Astrocyte of the spinal cord (primary cell): ENCODE data around the gene ST8SIA4.

Experiments used
- DNase-seq: peaks from one replicate; pipeline ENCODE4 v3.0.0; 2011; ENCODE audit warnings: low read depth, low spot score
- H3K4me3 ChIP-seq: 2 replicates; pipeline ENCODE4 v1.5.1; 2011; ENCODE audit warnings: low read depth, mild to moderate bottlenecking, low read length, moderate library complexity
- in situ Hi-C: cut with HindIII; loops from 2 replicates; pipeline ENCODE4 v1.10.0; 2017; ENCODE audit warnings: low sequenced_read_pairs
- TF ChIP-seq, protein P1 (sequence below): IDR thresholded peaks from 2 replicates; pipeline ENCODE4 v1.5.1; 2012; ENCODE audit warnings: low read depth, mild to moderate bottlenecking, low read length, inconsistent platforms

Gene ST8SIA4

DNA sequence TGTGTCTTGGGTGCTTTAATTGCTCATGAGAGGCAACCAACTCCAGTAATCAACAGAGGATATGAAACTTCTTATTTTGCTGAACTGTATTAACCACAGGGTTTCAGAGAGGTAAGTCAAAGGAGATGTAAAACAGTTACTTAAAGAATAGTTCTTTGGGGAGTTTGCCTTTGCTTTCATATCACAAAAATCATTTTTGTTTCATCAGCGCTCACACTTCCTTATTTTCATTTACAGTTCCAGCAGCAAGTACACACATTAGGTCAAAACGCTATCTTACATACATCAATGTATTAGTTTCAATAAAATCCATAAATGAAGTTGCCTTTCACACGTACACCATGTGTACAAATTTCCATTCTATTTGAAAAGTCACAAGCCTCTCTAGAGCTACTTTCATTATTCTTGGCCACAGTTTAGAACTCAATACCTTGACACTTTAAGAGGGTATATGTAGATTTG, 50.1 kb downstream of the ST8SIA4 start:
- no peak for DNase-seq

DNA sequence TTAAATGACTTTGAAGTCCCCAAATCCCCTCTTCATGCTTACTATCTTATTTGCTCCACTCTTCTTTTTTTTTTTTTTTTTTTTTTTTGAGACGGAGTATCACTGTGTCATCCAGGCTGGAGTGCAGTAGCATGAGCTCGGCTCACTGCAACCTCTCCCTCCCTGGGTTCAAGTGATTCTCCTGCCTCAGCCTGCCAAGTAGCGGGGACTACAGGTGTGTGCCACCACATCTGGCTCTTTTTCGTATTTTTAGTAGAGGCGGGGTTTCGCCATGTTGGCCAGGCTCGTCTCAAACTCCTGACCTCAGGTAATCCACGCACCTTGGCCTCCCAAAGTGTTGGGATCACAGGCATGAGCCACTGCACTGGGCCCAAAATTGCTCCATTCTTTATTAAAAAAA, 51.0 kb downstream of the ST8SIA4 start:
- TF ChIP-seq, protein P1, sequence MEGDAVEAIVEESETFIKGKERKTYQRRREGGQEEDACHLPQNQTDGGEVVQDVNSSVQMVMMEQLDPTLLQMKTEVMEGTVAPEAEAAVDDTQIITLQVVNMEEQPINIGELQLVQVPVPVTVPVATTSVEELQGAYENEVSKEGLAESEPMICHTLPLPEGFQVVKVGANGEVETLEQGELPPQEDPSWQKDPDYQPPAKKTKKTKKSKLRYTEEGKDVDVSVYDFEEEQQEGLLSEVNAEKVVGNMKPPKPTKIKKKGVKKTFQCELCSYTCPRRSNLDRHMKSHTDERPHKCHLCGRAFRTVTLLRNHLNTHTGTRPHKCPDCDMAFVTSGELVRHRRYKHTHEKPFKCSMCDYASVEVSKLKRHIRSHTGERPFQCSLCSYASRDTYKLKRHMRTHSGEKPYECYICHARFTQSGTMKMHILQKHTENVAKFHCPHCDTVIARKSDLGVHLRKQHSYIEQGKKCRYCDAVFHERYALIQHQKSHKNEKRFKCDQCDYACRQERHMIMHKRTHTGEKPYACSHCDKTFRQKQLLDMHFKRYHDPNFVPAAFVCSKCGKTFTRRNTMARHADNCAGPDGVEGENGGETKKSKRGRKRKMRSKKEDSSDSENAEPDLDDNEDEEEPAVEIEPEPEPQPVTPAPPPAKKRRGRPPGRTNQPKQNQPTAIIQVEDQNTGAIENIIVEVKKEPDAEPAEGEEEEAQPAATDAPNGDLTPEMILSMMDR = no peak
- H3K4me3 ChIP-seq = no peak overlapping the region
- in situ Hi-C loops = no loop called here

More for the DNA sequence above, 50.1 kb downstream of the ST8SIA4 start:
- TF ChIP-seq, protein P1 = no peak
- no peak overlapping the region for H3K4me3 ChIP-seq
- in situ Hi-C loops = no loop called here

DNA sequence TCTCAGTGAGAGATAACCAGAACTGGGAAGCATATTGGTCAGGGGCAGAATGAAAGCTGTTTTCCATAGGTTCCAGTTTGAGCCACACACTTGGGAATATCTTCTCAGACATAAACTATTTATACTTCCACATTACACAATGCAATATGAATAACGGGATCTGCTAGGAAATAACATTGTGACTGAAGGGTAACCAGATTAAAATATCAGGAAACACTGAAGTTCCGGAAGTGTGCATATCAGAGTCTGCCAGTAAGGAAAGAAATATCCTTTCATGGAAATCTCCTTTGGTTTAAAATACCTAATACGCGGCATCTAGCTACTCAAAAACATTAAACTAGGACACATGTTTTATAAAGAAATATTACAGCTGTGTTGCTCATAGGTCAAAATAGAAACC, 56.3 kb downstream of the ST8SIA4 start:
- no peak for DNase-seq
- TF ChIP-seq, protein P1 = no peak
- in situ Hi-C loops = no loop called here
- no peak overlapping the region for H3K4me3 ChIP-seq

More for the DNA sequence above, 51.0 kb downstream of the ST8SIA4 start:
- no peak for DNase-seq

DNA sequence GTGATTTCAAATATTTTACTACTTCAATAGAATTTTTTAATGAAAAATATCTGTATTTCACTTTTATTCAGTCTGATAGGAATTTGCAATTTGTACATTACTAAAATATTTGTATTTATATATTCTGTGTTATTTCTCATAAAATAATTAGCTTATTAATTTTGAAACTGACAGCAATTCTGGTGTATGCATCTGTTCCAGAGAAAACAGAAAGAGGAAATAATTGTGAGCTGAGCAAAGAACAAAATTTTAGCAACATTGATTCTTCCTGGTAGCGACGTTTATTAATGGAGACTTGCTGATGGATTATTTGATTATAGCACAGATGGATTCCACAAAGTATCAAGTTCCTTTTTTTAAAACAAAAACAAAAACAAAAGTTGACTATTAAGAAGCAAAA, 61.0 kb downstream of the ST8SIA4 start:
- in situ Hi-C loops = no loop called here
- TF ChIP-seq, protein P1 = no peak
- DNase-seq = no peak
- no peak overlapping the region for H3K4me3 ChIP-seq

DNA sequence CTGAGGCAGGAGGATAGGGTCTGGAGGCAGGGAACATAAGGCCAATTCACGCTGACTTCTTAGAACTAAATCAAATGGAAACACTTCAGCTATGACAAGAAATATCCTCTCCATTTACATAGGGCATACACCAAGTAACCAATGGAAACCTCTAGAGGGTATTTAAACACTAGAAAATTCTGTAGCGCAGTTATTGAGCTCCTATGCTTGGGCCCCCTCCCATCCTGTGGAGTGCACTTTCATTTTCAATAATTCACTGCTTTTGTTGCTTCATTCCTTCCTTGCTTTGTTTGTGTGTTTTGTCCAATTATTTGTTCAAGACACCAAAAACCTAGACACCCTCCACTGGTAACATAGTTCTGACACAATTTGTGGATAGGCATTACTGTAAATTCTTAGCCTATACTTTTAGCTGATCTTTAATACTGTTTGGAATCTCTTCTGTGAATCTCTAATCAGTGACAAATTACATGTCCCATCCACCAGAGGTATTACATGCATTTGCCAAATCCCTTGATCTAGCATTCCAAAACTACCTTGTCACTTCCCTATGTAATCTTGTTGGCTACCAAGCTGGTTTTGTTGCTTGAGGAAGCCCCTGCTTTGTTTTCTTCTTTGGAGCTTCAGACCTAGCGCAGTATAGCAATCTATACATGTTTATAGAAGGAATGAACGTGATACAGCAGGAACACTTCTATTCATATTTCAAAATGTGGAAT, 61.6 kb downstream of the ST8SIA4 start:
- in situ Hi-C loops = no loop called here
- TF ChIP-seq, protein P1 = no peak
- no peak overlapping the region for H3K4me3 ChIP-seq
- DNase-seq = no peak

DNA sequence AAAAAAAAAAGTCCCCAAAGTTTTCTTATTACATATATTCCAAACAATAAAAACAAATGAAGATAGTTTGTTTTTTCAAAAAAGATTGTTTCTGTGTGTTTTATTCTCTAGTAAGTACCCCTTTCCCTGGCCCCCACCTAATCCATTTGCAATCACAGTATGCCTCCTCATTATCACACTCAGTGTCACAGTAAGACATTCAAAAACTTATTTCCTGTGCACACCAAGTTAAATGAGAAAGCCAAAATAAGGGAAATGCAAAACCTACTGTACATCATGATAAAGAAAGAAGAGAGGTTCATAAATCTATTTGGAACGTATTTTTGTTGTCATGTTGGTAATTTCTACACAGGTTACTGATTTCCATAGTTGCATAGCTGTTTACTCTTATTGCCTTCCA, 62.3 kb downstream of the ST8SIA4 start:
- in situ Hi-C loops = no loop called here
- TF ChIP-seq, protein P1 = no peak
- no peak overlapping the region for H3K4me3 ChIP-seq
- no peak for DNase-seq
